Gastroesophageal sphincter (tissue), 3 donors: Measurements from ENCODE around the gene ARID1B.

ENCODE experiments used
- CTCF ChIP-seq, 4 experiments: fragments of 200-600 bp in 2 of 4; fragments of 450-650 bp in 2 of 4; sonication (generic) in 1 of 4; IDR thresholded peaks; one replicate each; pipeline ENCODE4 v1.5.1; 2017 to 2019; ENCODE audit warnings: antibody characterized with exemption in 4 of 4, mild to moderate bottlenecking in 2 of 4, moderate library complexity in 2 of 4
- POLR2A ChIP-seq, 2 donors: fragments of 450-650 bp; IDR thresholded peaks; one replicate each; pipeline ENCODE4 v1.6.1; 2017; ENCODE audit warnings: antibody characterized with exemption in 2 of 2, mild to moderate bottlenecking in 2 of 2, moderate library complexity in 1 of 2
- POLR2AphosphoS5 ChIP-seq: sonication (generic); formaldehyde crosslinking; IDR thresholded peaks from one replicate; pipeline ENCODE4 v1.6.1; 2017; ENCODE audit warnings: antibody characterized with exemption

- TF ChIP-seq CTCF (IDR thresholded peaks at IDR 0.05) (no peak), POLR2AphosphoS5 (no peak), POLR2A (IDR thresholded peaks at IDR 0.05) (no peak)
Measured at GRCh38 chr6:157123234-157123633, 346.1 kb downstream of the ARID1B start.
